OCI-LY7 (cell line): ENCODE data around the gene LMX1B. TPM values are rescaled to one million over a fixed set of nuclear protein-coding genes. Genes with fewer than 3 reads are reported as not detected.

Experiments used
- BruUV-seq: library from RNA; stranded (reverse); fragments of 400-500 nt; replicated peaks from 2 replicates; lab custom pipeline; 2021; lab: Mats Ljungman, UMichigan
- CTCF ChIA-PET: fragments of 300-600 bp; sonication (Branson Sonifier 250); formaldehyde crosslinking; loops from one replicate; lab custom pipeline; 2022; ENCODE audit warnings: antibody characterized with exemption; ENCODE audit not compliant: unreplicated experiment; lab: Charles Lee
- POLR2A ChIA-PET: fragments of 300-600 bp; sonication (Branson Sonifier 250); formaldehyde crosslinking; loops from one replicate; lab custom pipeline; 2022; ENCODE audit warnings: antibody characterized with exemption; lab: Charles Lee
- DNase-seq: peaks from one replicate; pipeline ENCODE4 v3.0.0-alpha.2; 2015; ENCODE audit warnings: low spot score
- H2AFZ ChIP-seq: fragments of 200-600 bp; sonication (generic), shearing (Covaris generic); 2 replicates; pipeline ENCODE4 v1.6.1; 2014; ENCODE audit warnings: mild to moderate bottlenecking, antibody characterized with exemption, low read length, moderate library complexity
- H3K27ac ChIP-seq: fragments of 200-600 bp; sonication (generic); 2 replicates; pipeline ENCODE4 v1.5.1; 2014; ENCODE audit warnings: mixed run types, low read depth, mild to moderate bottlenecking, moderate library complexity, low read length, inconsistent platforms; ENCODE audit not compliant: poor library complexity, severe bottlenecking
- H3K36me3 ChIP-seq: fragments of 200-600 bp; sonication (generic); 2 replicates; pipeline ENCODE4 v1.6.1; 2014; ENCODE audit warnings: mild to moderate bottlenecking, antibody characterized with exemption, low read length, moderate library complexity, mixed read lengths; ENCODE audit not compliant: insufficient read depth
- H3K4me1 ChIP-seq: fragments of 200-600 bp; sonication (generic); 2 replicates; pipeline ENCODE4 v1.5.1; 2014; ENCODE audit warnings: mild to moderate bottlenecking, low read length; ENCODE audit not compliant: insufficient read depth, poor library complexity, severe bottlenecking
- H3K4me2 ChIP-seq: fragments of 200-600 bp; sonication (generic); 2 replicates; pipeline ENCODE4 v1.6.1; 2014; ENCODE audit warnings: mild to moderate bottlenecking, low read length
- H3K4me3 ChIP-seq: fragments of 200-600 bp; sonication (generic); 2 replicates; pipeline ENCODE4 v1.5.1; 2014; ENCODE audit warnings: mild to moderate bottlenecking, low read depth, low read length; ENCODE audit not compliant: poor library complexity, severe bottlenecking
- H3K79me2 ChIP-seq: fragments of 200-600 bp; sonication (generic); 2 replicates; pipeline ENCODE4 v1.6.1; 2016; ENCODE audit warnings: low read depth, mild to moderate bottlenecking, low read length, moderate library complexity, mixed read lengths; ENCODE audit not compliant: insufficient read depth
- H3K9me2 ChIP-seq: fragments of 200-600 bp; sonication (generic); 2 replicates; pipeline ENCODE4 v1.6.1; 2016; ENCODE audit warnings: mild to moderate bottlenecking, low read length, mixed read lengths; ENCODE audit not compliant: insufficient read depth
- H3K9me3 ChIP-seq: fragments of 200-600 bp; sonication (generic); 2 replicates; pipeline ENCODE4 v1.6.1; 2014; ENCODE audit warnings: mild to moderate bottlenecking, mixed run types, low read length, mixed read lengths
- H4K20me1 ChIP-seq: fragments of 200-600 bp; sonication (generic); 2 replicates; pipeline ENCODE4 v1.6.1; 2014; ENCODE audit warnings: mild to moderate bottlenecking, antibody characterized with exemption, low read length, moderate library complexity, mixed read lengths; ENCODE audit not compliant: insufficient read depth
- EZH2phosphoT487 ChIP-seq: fragments of 200-600 bp; sonication (generic); IDR thresholded peaks from 2 replicates; pipeline ENCODE4 v1.6.1; 2018; ENCODE audit warnings: low read depth, borderline replicate concordance, mild to moderate bottlenecking, mixed run types, antibody characterized with exemption, low read length, moderate library complexity, mixed read lengths
- intact Hi-C: fragments of 100-400 bp; cut with micrococcal nuclease; formaldehyde crosslinking; loops from one replicate; pipeline ENCODE4 v1.10.0; 2022; ENCODE audit not compliant: unreplicated experiment
- total RNA-seq, 2 experiments: library from RNA; depleted of rRNA in 1 of 2; stranded (reverse); fragments of >200 nt in 1 of 2; shearing (Covaris generic) in 1 of 2; gene quantifications; 2 replicates each; pipeline ENCODE4 v1.2.3, GENCODE V29; 2014 to 2022
- TF ChIP-seq, protein P1 (sequence below): fragments of 200-600 bp; sonication (generic); conservative IDR thresholded peaks from 2 replicates; pipeline ENCODE4 v1.5.1; 2014; ENCODE audit warnings: mild to moderate bottlenecking, antibody characterized with exemption, low read length, moderate library complexity, mixed read lengths

The LMX1B gene
- total RNA-seq, 2 experiments from 2014 or later: not detected

DNA sequence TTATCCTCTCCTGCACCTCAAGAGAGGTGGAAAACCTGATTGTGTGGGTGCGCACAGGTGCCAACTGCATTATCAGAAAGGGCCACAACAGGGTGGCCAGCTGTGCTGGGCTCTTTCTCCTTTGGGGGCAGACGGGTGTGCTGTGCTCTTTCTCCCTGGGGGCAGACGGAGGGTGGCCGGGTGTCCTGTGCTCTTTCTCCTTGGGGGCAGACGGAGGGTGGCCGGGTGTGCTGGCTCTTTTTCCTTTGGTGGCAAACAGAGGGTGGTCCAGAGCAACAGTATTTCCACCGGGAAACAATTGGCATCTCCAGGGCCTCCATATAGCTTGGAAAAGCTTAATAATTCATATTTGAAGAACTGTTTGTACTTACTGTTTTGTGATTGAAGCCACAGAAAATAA, 6.8 kb downstream of the LMX1B start:
- no peak for TF ChIP-seq EZH2phosphoT487
- TF ChIP-seq, protein P1, sequence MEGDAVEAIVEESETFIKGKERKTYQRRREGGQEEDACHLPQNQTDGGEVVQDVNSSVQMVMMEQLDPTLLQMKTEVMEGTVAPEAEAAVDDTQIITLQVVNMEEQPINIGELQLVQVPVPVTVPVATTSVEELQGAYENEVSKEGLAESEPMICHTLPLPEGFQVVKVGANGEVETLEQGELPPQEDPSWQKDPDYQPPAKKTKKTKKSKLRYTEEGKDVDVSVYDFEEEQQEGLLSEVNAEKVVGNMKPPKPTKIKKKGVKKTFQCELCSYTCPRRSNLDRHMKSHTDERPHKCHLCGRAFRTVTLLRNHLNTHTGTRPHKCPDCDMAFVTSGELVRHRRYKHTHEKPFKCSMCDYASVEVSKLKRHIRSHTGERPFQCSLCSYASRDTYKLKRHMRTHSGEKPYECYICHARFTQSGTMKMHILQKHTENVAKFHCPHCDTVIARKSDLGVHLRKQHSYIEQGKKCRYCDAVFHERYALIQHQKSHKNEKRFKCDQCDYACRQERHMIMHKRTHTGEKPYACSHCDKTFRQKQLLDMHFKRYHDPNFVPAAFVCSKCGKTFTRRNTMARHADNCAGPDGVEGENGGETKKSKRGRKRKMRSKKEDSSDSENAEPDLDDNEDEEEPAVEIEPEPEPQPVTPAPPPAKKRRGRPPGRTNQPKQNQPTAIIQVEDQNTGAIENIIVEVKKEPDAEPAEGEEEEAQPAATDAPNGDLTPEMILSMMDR: no peak
- intact Hi-C loops: no loop called here
- ChIA-PET POLR2A (no interaction called here), CTCF (interaction anchor here (0.6 kb wide), 1 partner anchor 58 kb away, joined by 3 read pairs; no protein-coding TSS in a partner anchor)
- H3K27ac ChIP-seq: no peak overlapping the region
- no TSS peak for BruUV-seq
- no peak overlapping the region for H3K4me3 ChIP-seq
- H3K79me2 ChIP-seq: no peaks in the 10 kb centered on the region
- no peak for DNase-seq
- no peaks in the 10 kb centered on the region for H3K36me3 ChIP-seq
- H3K9me3 ChIP-seq: no peaks in the 10 kb centered on the region
- no peaks in the 10 kb centered on the region; the same call in 1 of the 2 replicates for H4K20me1 ChIP-seq
- H2AFZ ChIP-seq: no peak overlapping the region
- no peaks in the 10 kb centered on the region for H3K4me1 ChIP-seq
- no peak overlapping the region for H3K4me2 ChIP-seq
- H3K9me2 ChIP-seq: no peaks in the 10 kb centered on the region

DNA sequence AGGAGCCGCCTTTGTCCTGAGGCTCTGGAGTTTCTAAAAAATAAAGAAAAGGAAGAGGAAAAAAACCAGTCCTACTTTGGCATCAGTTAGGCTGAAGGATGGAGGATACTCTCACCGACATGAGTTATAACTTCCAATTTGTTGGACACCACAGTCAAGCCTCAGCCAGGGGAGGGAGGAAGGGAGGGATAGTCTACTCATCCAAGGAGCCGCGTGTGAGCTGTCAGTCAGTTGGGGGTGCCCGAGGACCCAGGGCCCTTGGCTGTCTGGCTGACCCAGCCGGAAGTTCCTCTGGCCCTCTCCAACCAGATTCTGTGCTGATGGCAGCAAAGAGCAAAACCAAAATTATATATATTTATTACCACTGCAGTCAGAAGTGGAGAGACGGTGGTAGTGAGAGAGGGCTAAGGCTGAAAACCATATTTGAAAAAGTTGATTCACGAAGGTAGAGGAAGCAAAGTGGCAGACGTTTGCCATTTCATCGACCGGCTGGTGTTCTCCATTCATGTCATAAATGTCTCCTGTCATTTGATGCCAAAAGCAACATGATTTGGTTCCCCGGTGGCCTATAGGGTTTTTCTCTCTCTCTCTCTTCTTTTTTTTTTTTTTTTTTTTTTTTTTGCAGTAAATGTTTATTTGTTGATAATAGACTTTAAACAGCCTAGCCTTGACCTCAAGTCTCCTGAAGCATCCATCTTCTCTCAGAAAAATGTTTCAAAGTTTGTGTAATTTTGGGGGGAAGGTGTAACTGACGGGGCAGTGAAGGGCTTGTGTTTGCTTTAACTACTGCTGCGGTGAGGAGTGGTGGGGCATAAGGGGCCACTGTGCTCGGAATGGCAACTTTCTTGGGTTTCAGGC, 7.6 kb downstream of the LMX1B start:
- no peaks in the 10 kb centered on the region for H3K9me2 ChIP-seq
- no peak for TF ChIP-seq EZH2phosphoT487
- TF ChIP-seq, protein P1: no peak
- BruUV-seq: no TSS peak
- no peaks in the 10 kb centered on the region for H3K4me1 ChIP-seq
- no peaks in the 10 kb centered on the region for H3K79me2 ChIP-seq
- ChIA-PET CTCF (no interaction called here), POLR2A (no interaction called here)
- H3K9me3 ChIP-seq: no peaks in the 10 kb centered on the region
- H3K4me3 ChIP-seq: no peak overlapping the region
- DNase-seq: no peak
- H4K20me1 ChIP-seq: no peaks in the 10 kb centered on the region; the same call in 1 of the 2 replicates
- H3K4me2 ChIP-seq: no peak overlapping the region
- no peaks in the 10 kb centered on the region for H3K36me3 ChIP-seq
- no peak overlapping the region for H3K27ac ChIP-seq
- intact Hi-C loops: no loop called here
- H2AFZ ChIP-seq: no peak overlapping the region
